VCaP (cell line): Measurements from ENCODE around the gene KCNJ2.

Experiments
- H3K27ac ChIP-seq: fragments of 450-650 bp; 2 replicates; pipeline ENCODE4 v1.5.1; 2017
- CTCF ChIP-seq: fragments of 450-650 bp; conservative IDR thresholded peaks from 2 replicates; pipeline ENCODE4 v1.5.1; 2017; ENCODE audit warnings: mild to moderate bottlenecking, moderate library complexity

KCNJ2 gene

GRCh38 chr17:70204431-70204830 lies 35.1 kb downstream of the KCNJ2 start:
- no peak overlapping the region for H3K27ac ChIP-seq
- no peak for TF ChIP-seq CTCF

- no peak for TF ChIP-seq CTCF
- H3K27ac ChIP-seq, result no peak overlapping the region
Measured at GRCh38 chr17:70205401-70205800, 36.1 kb downstream of the KCNJ2 start.

GRCh38 chr17:70206361-70207010 lies 37.2 kb downstream of the KCNJ2 start:
- TF ChIP-seq CTCF, result no peak
- H3K27ac ChIP-seq, result no peak overlapping the region

- no peak for TF ChIP-seq CTCF
- no peak overlapping the region for H3K27ac ChIP-seq
Measured at GRCh38 chr17:70207184-70207583, 37.9 kb downstream of the KCNJ2 start.

GRCh38 chr17:70208080-70208794 lies 38.9 kb downstream of the KCNJ2 start:
- TF ChIP-seq CTCF, result no peak
- no peak overlapping the region for H3K27ac ChIP-seq

GRCh38 chr17:70208825-70209555 lies 39.7 kb downstream of the KCNJ2 start:
- no peak for TF ChIP-seq CTCF
- no peak overlapping the region for H3K27ac ChIP-seq

GRCh38 chr17:70215656-70216055 lies 46.3 kb downstream of the KCNJ2 start:
- no peak overlapping the region for H3K27ac ChIP-seq
- no peak for TF ChIP-seq CTCF
